GM19438 (cell line): ENCODE data around the gene MACROD2.

Experiments
- ATAC-seq: cut with Tn5 transposase; IDR thresholded peaks from one replicate; pipeline ENCODE4 v1.9.1; 2021; ENCODE audit warnings: low read depth; ENCODE audit not compliant: unreplicated experiment

Gene MACROD2

DNA sequence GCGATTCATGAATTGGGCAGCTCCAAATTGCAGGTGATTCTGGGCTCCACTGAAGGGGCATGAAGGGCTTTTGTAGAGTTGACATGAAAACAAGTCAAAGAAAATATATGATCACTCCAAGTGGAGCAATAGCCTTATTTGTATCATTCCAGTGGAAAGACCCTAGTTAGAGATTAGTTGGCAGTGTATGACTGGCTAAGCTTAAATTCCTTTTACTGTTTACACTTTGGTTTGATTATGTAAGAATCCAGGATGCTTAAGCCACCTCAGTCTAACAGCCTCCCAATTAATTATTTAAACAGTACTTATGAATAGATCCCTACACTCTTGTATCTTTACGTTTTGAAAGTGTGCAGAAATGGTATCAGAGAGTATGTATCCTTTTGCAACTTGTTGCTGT, 1865.5 kb downstream of the MACROD2 start:
- ATAC-seq: no peak

DNA sequence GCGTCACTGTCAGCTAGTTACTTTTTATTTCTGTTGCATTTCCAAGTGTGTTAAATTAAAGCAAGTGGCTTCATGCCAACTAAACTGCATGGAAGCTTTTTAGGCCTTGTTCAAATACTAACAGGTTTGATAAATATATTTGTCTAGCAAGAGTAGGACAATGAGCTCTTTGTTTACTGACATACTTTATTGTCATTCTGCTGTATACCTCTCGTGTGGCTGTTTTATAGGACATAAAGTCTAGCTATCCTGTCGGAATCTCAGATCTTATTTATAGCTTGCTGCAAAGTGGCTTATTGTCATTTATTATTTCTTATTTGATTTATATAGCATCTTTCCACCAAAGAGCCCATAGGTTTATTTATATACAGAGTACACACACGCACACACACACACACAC, 1866.9 kb downstream of the MACROD2 start:
- no peak for ATAC-seq

DNA sequence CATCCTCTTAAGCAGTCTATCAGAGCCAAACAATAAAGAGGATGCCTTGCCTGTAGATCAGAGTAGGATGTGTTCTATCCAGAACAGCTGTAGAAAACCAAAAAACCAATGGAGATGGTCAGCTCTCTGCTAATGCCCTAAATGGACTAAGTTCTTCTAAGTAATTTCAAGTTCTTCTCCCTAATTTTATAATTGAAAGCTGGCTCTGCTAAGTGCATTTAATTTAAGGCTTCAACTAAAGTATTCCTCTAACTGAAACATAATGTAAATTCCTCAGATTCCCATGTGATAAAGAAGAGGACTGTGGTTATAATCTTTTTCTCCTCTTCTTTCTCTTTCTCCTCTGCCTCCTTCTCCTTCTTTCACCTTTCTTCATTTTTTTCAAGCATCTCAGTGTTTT, 1868.4 kb downstream of the MACROD2 start:
- no peak for ATAC-seq

DNA sequence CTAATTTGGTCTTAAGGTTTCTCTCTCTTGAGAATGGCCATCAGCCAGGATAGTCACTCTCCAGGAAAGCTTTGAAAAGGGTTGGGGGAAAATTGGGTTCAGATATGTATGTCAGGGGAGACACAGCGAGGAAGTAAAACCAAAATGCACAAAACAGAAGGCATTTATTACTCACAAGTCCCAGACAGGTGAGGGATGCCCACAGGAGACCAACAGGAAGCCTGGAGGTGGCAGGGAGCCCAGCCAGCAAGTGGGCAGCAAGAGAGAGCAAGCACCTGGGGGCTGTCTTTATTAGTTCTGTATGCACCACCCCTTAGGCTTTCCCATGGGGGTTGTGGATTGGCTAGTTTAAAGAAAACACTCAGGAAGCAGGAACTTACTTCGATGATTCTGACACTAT, 1870.2 kb downstream of the MACROD2 start:
- ATAC-seq: no peak

DNA sequence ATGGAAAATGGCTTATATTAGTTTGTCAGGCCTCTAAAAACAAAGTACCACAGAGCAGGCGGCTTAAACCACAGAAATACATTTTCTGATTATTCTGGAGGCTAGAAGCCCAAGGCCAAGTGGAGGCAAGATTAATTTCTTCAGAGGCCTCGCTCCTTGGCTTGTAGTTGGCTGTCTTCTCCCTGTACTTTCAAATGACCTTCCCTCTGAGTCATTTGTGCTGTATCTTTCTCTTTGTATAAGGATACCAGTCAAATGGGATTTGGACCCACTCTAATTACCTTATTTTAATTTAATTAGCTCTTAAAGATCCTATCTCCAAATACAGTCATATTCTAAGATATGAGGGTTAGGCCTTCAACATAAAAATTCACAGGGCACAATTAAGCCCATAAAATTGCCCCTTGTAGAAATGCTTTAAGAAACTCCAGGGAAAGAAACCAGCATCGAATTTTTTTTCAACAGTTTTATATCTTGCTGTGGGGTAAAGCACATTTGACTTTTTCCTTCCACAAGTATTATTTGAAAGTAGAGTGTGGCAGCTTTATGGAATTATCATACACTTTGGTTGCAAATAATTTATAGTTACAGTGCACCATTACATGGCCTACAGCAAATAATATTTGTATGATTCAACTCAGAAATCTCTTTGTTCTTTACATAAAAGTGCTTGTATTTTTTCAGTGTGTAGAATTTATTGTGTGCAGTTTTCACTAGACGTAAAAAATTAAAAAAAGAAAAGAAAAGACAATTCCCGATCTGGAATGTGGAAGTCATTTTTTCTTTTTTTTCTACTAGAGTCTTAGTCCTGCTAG, 1871.8 kb downstream of the MACROD2 start:
- ATAC-seq: no peak

DNA sequence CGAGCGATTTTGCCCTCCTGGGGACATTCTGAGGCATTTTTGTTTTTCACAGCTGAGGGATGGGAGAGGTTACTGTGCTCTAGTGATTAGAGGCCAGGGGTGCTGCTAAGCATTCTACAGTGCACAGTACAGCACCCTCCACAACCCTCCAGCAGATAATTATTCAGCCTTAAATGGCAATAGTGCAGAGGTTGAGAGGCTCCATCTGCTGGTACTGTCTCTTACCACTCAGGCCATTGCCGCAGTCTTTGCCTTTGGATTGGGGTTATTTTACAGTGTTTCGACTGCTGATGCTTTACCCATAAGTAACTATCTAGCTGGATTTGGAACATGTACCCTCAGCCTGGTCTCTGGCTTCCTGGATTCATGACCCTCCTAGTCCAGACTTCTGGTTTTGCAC, 1872.6 kb downstream of the MACROD2 start:
- ATAC-seq: no peak

DNA sequence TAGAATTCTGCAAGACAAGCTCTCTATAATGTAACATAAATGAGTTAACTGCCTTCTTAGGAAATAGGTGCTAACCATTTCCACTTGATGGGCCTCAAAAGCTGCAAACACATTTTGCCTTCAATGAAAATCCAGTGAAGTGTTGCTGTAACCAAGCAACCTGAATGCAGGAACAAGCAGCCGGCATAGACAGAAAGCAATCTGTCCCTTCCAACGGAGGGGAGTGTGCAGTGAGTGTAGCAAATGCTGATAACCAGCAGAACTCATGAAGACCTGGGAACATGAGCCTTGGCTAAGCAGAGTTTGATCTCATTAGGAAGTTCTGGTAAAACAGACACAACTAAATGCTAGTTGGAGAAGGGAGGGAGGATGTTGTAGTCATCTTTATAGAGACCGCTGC, 1880.1 kb downstream of the MACROD2 start:
- no peak for ATAC-seq

DNA sequence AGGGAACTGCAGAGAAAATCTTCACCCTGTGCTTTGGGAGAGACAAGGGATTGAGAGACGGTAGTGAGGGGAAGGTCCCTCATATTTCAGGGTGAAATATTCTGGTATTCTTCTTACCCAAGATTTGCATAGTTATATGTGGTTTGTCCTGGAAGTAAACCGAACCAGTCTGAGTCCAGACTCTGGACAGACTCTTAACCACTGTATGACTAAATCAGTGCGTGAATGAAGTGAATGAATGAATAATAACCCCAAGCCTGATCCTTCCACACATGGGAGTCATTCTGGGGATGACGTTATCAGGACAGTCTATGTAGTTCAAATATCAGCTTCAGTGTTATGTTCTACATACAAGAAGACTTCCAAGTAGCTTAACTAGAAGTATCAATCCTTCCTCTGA, 1887.2 kb downstream of the MACROD2 start:
- ATAC-seq: no peak

DNA sequence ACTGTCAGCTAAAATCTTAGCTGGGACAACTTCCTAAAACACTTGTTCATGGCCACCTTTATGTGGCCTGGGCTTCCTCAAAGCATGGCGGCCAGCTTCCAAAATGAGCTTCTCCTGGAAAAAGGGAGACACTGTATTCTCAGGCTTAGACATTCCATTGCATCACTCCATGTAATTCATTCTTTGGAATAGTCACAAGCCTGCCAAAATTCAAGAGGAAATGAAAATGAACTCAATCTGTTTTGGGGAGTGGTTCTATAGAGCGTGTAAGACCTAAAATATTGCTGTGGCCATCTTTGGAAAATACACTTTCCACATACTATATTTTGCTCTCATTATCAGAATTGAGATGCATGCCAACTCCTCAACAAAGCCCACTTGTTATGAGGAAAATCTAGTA, 1890.9 kb downstream of the MACROD2 start:
- no peak for ATAC-seq

DNA sequence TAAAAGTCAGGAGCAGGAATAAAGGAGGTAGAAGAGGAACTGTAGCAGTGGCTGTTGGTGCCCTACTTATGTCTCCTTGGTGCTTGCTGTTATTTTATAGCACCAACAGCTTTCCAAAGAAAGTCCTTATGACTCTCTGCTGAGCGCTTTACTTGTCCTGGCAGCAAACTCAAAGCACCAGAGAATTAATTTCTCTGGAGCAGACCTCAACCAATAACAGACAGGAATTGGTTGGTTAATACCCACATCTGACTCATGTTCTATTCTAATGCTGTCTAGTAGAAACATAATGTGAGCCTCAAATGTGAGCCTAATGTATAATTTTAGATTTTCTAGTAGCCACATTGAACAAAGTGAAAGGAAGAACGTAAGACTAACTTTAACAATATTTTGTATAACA, 1892.1 kb downstream of the MACROD2 start:
- no peak for ATAC-seq

DNA sequence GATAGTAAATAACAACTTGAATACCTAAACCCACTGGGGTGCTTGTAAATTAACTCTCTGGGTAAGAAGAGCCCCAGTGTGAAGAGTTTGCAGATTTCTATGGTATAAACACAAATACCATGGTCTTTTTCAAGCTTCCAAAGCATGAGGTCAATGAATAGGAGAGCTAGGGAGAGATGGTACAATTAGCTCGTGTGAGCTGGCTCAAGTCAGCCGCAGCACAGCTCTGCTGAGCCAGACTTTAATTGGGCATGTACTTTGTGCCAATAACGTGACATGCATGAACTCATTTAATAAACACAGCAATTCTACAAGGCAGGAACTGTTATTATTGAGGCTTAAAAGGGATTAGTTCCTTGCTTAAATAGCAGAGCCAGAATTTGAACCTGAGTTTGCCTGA, 1893.7 kb downstream of the MACROD2 start:
- no peak for ATAC-seq

DNA sequence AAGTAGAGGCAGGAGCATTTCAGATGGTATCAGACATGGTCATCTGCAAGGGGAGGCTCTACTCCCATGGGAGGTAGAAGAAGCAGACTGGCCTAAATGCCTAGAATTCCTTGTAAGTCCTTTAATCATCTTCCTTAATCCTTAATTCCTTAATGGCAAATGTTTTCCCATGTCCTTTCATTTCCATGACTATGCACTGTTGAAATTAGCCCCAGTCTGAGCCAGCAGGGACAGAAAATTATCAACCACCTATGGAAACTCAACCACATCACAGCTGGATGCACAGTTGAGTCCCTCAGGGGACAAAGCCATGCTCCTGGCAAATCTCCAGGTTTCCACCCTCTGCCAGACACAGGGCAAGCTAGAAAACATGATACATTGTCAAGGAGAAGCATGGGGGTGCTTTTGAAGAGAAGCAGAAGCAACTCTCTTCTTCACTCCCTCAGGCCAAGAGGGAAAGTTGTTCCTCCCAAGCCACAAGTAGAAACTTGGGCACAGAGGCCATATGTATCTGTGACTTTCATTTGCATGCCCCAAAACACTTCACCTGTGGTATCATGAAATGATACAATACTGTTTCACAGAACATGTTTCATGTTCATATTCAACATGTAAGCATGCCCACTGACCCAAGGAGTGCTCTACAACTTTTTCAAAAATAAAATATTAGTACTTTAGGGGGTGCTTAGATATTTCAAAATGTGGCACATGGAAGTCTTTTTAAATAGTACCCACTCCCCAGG, 1894.4 kb downstream of the MACROD2 start:
- no peak for ATAC-seq

DNA sequence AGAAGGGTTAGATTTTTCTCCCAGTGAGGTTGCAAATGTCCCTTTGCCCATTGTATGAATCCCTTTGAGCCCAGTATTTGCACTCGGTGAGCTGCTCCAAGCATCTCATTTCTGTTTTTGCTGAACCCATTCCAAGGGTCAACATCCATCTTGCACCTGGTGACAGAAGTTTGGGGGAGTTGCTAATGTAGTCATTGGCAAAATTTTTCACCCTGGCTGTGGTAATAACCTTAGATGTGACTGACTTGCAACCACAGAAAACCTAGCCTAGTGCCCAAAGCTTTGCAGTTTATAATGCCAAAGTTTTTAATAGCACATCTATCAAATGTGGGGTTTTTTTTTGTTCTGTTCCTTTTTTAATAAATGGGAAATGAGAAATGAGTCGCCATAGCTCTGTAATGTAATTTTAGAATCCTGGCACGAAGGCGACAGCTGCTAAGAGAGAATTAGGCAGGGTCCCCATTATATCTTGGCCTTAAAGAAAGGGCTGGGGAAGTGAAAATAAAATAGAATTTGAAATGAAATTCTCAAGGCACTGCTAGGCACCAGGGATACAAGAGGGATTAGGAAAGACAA, 1895.2 kb downstream of the MACROD2 start:
- no peak for ATAC-seq

DNA sequence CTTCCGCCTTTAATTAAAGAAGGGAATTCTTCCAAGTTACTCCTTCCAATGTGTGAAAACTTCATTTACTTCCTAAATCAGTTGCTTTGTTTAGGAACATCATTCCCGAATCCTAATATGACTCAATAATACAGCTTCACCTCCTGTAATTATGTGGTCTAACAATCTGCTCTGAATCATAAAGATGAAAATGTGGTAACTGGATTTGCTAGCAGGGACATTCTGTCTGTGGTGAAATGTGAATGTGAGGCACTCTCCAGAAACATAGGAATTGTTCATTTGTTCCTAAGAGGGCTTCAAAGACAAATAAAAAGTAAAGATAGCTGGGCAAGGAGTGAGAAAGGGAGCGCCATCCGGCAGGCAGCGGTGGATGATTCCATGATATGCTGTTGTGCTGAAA, 1899.8 kb downstream of the MACROD2 start:
- ATAC-seq: no peak

DNA sequence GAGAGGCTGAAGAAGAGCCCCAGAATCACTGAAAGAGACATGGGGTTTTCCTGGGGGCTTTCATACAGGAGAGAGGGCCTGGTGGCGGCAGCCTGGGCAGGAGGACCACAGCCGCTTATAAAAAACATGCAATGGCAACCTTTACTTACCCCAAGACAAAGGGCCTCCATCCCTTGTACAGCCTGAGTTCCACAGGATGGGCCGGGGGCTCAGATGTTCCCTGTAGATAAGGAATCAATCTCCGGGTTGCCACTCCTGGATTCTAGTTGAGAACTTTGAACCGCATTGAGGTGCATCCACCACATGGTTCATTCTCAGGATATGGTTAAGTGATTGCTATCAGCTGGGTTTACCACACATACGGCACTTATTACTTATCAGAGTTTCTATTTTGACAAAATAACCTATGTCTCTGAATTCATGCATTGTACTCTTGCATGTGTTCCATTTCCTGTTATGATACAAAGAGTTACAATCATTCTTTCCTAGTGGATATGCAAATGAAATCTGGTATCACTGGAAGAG, 1900.3 kb downstream of the MACROD2 start:
- ATAC-seq: peak; percentile 85

DNA sequence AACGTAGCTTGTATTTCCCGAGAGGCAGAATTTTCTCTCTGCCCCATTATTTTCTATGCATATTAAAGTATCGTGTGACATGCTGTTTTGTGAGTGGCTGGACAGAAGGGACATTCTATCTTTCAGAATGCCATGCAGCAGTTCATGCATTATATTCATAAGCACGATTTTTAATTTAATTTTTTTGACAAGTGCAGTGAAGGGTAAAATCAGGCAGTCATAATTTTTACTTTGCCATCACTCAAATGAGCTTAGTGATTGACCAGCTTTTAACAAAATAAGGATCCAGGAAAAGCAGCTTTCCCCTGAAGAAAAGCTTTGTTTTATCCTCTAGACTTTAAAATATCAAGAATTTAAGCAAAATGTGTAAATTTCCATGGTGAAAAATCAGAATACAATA, 1904.7 kb downstream of the MACROD2 start:
- no peak for ATAC-seq

DNA sequence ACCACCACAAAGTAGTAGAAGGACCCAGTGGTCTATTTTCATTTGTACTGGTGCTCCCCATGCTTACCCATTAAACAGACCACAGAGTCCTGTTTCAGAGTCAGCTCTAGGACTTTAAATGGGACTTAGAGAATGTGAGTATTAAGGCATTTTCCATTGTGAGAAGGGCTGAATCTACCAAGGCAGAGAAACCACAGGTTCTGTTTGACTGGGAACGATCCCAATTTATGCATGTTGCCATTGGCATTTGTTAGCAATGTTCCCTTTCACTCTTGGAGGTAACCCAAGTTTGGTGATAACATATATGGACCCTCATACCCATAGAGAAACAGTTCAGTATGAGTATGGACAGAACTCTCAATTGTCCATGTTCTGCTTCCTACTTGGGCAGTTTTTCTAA, 1905.1 kb downstream of the MACROD2 start:
- ATAC-seq: no peak

DNA sequence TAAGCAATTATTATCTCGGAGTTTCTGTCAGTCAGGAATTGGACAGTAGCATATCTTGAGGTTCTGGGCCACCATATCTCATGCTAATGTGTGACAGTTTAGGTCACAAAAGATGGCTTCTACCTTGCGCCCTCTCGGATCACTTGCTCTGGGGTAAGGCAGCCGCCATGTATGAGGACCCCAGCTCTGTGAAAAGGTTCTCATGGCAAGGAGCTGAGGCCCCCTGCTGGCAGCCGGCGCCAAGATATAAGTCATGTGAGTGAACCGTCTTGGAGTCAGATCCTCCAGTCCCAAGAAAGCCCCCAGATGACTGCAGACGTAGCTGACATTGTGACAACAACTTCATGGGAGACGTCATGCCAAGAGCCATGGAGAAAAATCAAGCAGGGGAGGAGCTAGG, 1907.2 kb downstream of the MACROD2 start:
- no peak for ATAC-seq

DNA sequence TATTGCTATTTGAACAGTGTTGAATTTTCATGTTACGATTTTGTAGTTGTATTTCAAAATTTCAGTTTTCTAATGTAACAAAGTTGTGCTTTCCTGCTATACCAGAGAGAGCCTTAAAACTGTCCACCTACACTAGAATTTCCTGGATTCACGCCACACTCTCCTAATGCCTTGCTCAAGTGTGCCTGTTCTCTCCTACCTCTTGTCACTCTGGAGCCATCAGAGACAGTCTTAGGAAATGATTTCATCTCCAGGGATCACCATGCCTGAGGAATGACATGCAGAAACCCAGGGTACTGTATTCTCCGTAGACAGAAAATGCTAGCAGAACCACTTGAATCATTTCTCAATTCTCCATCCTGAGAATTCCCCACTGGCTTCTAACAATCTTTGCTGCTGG, 1910.3 kb downstream of the MACROD2 start:
- no peak for ATAC-seq

DNA sequence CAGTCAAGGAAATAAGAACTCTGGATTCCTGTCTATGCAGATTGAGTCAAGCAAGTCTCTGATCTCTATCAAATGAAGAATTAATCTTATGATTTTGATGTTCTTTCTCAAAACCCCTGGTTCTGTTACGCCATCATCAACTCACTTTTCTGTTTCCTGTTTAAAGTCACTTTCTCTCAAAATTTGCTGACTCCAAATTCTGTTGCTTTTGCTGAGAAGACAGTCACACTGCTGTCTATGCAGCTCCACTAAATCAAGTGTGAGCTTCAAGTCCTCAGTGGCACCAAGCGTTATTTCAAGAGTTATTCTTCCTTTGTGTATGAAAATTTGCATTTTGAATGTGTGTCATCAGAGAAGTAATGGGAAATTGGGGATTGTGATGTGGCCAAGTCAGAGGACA, 1914.7 kb downstream of the MACROD2 start:
- ATAC-seq: no peak

DNA sequence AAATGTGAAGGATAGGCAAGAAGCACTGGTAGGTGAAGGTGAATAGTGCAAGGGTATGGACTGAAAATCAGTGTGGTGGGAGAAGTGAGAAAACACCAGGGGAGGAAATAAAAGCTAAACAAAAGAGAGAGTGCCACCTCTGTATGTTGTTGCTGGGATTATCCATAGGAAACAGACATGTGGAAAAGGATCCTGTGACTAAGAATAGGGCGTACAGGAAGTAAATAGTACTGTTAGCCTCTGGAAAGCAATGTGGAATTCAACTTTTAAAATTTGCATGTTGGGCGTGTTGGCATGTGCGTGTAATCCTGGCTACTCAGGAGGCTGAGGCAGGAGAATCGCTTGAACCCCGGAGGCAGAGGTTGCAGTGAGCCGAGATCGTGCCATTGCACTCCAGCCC, 1916.3 kb downstream of the MACROD2 start:
- ATAC-seq: no peak
